AG04450 (cell line): ENCODE results near the gene BOK. TPM values are rescaled to one million over a fixed set of nuclear protein-coding genes. Genes with fewer than 3 reads are reported as not detected.
"Not testable (repeated sequence)": the region's sequence is repeated elsewhere in the genome, so short reads cannot be mapped to it uniquely, and the experiment has no call there.

Source experiments
- CTCF ChIA-PET: fragments of 300-600, 350-600 bp; formaldehyde crosslinking; extraction: SDS; loops from one replicate; lab custom pipeline; 2022; ENCODE audit warnings: antibody characterized with exemption, inconsistent platforms; lab: Charles Lee
- POLR2A ChIA-PET: fragments of 350-600 bp; formaldehyde crosslinking; extraction: SDS; loops from one replicate; lab custom pipeline; 2021; ENCODE audit warnings: antibody characterized with exemption, inconsistent platforms; lab: Yijun Ruan, JAX
- DNase-seq: peaks from one replicate; pipeline ENCODE4 v3.0.0-alpha.2; 2011; ENCODE audit warnings: low read depth, low spot score
- H3K27ac ChIP-seq: one replicate; pipeline ENCODE4 v1.5.1; 2012; ENCODE audit warnings: low read depth, low read length, control low read depth
- H3K27me3 ChIP-seq: one replicate; pipeline ENCODE4 v1.6.0; 2012; ENCODE audit warnings: low read length; ENCODE audit not compliant: control insufficient read depth, insufficient read depth
- H3K4me3 ChIP-seq: 2 replicates; pipeline ENCODE4 v1.5.1; 2011; ENCODE audit warnings: mild to moderate bottlenecking, low read depth, low read length, control low read depth
- H3K9me3 ChIP-seq: 2 replicates; pipeline ENCODE4 v1.5.1; 2012; ENCODE audit warnings: low read length; ENCODE audit not compliant: control insufficient read depth, insufficient read depth
- polyA plus RNA-seq: library from polyadenylated mRNA; depleted of rRNA; stranded (reverse); fragments of >200 nt; gene quantifications from 2 replicates; pipeline ENCODE4 v1.2.3, GENCODE V29; 2011
- TF ChIP-seq, protein P1 (sequence below): IDR thresholded peaks from 2 replicates; pipeline ENCODE4 v1.5.1; 2011; ENCODE audit warnings: low read depth, low read length, control low read depth, inconsistent platforms

BOK gene
- polyA plus RNA-seq, 1 experiment = 18.6 TPM

DNA sequence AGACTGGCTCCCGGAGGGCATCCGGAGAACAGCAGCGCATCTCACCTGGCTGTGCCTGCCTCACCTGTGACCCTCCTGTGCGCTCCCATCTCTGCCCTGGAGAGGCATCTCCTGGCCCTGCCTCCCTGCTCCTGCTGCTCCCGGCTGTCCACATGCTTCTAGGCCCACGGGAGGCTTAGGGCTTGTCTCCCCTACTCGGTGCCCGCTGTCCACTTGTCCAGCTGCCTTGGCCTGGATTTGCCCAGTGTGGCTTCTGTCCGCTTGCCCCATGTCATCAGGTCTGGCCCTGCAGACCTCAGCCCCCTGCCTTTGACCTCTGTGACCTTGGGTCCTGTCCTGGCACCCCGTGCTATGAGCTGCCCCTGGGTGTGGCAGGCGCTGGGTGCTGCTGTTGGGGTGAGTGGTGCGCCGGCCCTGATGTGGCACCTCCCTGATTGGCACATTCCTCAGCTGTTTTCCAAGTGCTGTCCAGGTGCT lies 4.5 kb downstream of the BOK start:
- TF ChIP-seq, protein P1, sequence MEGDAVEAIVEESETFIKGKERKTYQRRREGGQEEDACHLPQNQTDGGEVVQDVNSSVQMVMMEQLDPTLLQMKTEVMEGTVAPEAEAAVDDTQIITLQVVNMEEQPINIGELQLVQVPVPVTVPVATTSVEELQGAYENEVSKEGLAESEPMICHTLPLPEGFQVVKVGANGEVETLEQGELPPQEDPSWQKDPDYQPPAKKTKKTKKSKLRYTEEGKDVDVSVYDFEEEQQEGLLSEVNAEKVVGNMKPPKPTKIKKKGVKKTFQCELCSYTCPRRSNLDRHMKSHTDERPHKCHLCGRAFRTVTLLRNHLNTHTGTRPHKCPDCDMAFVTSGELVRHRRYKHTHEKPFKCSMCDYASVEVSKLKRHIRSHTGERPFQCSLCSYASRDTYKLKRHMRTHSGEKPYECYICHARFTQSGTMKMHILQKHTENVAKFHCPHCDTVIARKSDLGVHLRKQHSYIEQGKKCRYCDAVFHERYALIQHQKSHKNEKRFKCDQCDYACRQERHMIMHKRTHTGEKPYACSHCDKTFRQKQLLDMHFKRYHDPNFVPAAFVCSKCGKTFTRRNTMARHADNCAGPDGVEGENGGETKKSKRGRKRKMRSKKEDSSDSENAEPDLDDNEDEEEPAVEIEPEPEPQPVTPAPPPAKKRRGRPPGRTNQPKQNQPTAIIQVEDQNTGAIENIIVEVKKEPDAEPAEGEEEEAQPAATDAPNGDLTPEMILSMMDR = no peak
- Histone ChIP-seq H3K4me3 (no peak overlapping the region), H3K27me3 (no peaks in the 10 kb centered on the region), H3K27ac (no peak overlapping the region), H3K9me3 (no peaks in the 10 kb centered on the region; the same call in 1 of the 2 replicates)
- ChIA-PET POLR2A (no interaction called here), CTCF (no interaction called here)
- DNase-seq = no peak

DNA sequence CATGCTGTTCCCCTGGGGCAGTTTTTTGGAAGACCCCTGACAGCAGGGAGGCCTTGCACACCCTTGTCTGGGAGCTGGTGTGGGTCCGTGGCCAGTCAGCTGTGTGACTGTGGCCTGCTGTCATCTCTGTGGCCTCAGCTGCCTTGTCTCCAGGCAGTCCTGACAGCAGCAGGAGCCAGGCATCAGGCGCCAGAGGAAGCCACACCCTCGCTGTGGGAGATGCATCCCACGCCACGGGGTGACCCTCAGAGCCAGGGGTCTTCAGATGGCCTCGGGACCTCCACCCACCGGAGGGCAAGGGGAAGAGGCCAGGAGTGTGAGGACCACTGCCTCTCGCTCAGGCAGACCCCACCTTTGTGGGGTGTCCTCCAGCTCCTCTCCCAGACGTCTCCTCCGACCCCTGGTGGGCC lies 5.0 kb downstream of the BOK start:
- ChIA-PET CTCF (no interaction called here), POLR2A (no interaction called here)
- TF ChIP-seq, protein P1 = no peak
- Histone ChIP-seq H3K9me3 (no peaks in the 10 kb centered on the region; the same call in 1 of the 2 replicates), H3K27me3 (no peaks in the 10 kb centered on the region), H3K27ac (no peak overlapping the region), H3K4me3 (no peak overlapping the region)
- no peak for DNase-seq

DNA sequence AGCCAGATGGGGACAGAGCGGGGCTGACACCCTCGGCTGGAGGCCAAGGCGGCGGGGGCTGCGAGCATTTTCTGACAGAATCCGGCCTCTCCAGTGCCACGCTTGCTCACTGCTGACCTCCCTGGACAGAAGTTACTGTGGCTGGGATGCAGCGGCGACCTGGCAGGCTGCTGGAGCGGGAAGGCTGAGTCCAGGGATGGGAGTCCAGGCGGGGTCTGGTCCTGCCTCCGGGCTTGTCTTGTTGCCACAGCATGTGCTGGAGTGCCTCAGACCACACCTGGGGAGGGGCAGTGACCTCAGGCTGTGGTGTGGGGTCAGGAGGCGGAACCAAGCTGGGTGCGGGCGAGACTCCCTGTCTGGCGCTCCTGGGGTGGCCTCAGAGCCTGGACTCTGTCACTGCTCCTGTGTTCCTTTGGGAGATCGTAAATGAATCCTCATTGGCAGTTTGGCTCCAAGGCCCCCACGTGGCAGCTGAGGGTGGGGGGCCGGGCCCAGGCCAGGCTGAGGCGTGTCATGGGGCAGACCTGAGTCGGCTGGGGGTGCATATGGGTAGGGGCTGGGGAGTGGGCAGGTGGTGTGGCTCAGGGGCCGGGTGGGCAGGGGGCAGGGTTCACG lies 5.5 kb downstream of the BOK start:
- Histone ChIP-seq H3K27ac (no peak overlapping the region), H3K4me3 (no peak overlapping the region), H3K9me3 (no peaks in the 10 kb centered on the region; the same call in 1 of the 2 replicates), H3K27me3 (no peaks in the 10 kb centered on the region)
- POLR2A ChIA-PET = no interaction called here
- TF ChIP-seq, protein P1 = no peak
- DNase-seq = no peak
- CTCF ChIA-PET = no interaction called here

- DNase-seq = no peak
- no peaks in the 10 kb centered on the region for H3K27me3 ChIP-seq
- no peak overlapping the region for H3K27ac ChIP-seq
- H3K9me3 ChIP-seq = no peaks in the 10 kb centered on the region; the same call in 1 of the 2 replicates
- TF ChIP-seq, protein P1 = no peak
- no peak overlapping the region for H3K4me3 ChIP-seq
- POLR2A ChIA-PET = no interaction called here
- CTCF ChIA-PET = no interaction called here
Measured at GRCh38 chr2:241564596-241565410, 6.3 kb downstream of the BOK start.

DNA sequence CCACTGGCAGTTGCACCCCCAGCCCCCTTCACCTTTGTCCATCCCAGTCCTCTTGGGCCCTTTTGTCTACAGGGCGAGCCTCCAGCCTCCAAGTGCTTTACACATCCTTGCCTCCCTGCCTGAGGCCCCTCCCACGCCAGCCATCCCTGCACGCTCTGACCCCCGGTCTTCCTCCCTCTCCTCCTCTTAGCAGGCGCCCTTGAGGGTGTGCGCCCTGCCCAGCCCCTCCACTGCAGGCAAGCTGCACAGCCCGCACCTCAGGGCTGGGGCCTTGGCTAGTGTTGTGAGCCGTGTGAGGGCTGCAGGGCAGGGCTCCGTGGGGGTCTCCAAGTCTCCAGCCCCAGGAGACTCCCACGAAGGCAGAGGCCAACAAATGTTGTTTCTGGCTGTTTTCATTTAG lies 6.9 kb downstream of the BOK start:
- TF ChIP-seq, protein P1 = no peak

DNA sequence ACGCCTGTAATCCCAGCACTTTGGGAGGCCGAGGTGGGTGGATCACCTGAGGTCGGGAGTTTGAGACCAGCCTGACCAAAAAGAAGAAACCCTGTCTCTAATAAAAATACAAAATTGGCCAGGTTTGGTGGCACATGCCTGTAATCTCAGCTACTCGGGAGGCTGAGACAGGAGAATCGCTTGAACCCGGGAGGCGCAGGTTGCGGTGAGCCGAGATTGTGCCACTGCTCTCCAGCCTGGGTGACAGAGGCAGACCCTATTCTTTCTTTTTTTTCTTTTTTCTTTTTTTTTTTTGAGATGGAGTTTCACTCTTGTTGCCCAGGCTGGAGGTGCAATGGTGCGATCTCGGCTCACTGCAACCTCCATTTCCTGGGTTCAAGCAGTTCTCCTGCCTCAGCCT lies 7.5 kb downstream of the BOK start:
- H3K27me3 ChIP-seq, H3K4me3 ChIP-seq, H3K9me3 ChIP-seq, POLR2A ChIA-PET, H3K27ac ChIP-seq, DNase-seq, CTCF ChIA-PET: not testable (repeated sequence)

More for the DNA sequence above, 6.9 kb downstream of the BOK start:
- no peaks in the 10 kb centered on the region; the same call in 1 of the 2 replicates for H3K9me3 ChIP-seq
- ChIA-PET CTCF (no interaction called here), POLR2A (no interaction called here)
- no peak overlapping the region for H3K27ac ChIP-seq
- no peak for DNase-seq
- H3K27me3 ChIP-seq = no peaks in the 10 kb centered on the region
- no peak overlapping the region for H3K4me3 ChIP-seq
